Fibroblast of peridontal ligament (primary cell): ENCODE data around the gene IQSEC1.

ENCODE experiments used
- DNase-seq: peaks from one replicate; pipeline ENCODE4 v3.0.0-alpha.2; 2010; ENCODE audit errors: extremely low read depth

IQSEC1 gene

DNA sequence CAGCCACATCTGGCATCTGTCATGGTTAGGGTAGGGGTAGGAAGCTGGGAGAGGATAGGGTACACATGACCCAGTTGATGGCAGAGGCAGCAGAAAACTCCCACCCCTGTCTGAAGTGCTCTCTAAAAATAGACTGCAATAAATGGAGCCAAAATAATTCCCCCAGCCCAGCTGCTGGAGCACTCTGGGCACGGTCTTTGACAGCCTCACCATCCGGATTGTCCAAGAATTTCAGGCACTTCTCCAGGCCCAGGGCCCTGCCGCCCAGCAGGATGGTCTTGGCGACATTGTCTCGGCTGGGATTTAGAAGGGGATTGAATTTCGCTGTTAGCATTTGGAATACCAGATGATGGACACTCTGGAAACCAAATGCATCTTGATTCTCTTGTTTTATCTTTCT is 103.7 kb downstream of the IQSEC1 start:
- no peak for DNase-seq

- no peak for DNase-seq
Measured at GRCh38 chr3:12968541-12968940, 104.7 kb downstream of the IQSEC1 start.

- peak; percentile 80 for DNase-seq
Measured at GRCh38 chr3:12967606-12968351, 105.5 kb downstream of the IQSEC1 start.

GRCh38 chr3:12966847-12967605 is 106.2 kb downstream of the IQSEC1 start:
- no peak for DNase-seq

DNA sequence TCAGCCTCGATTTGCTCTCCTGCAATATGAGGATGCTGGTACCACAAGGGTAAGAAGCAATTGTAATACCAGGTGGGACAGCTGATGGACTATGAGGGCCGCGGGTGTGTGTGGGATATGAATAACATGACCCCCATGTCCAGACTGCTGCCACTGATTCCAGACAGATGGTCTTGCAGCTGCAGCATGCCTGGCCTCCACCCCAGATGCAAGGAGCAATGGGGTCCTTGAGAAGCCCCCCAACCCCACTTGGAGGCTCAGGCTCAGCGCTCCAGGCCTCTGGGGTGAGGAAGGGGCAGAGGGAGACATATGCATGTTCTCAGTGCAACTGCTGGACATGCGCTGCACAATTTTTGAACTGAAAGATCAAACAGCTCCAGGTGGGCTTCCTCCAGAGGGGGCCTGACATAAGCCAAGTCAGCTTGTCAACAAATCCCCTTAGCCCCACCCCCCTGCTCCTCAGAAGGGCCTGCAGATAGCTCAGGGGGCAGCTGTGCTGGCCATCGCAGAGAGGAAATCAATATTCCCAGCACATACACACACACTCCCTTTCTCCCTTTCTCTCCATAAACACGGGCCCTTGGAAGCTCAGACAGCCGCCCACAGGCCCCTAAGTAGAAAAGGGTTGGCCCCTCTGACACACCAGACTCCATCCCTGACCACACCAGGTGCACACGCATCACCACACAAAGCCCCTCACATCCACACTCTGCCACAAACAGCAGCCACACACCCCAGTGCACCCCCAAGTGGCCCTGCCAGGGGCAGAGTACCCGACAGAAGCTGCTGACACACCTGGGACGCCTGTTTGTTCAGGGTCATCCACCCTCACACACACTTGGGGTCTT is 107.0 kb downstream of the IQSEC1 start:
- no peak for DNase-seq

DNA sequence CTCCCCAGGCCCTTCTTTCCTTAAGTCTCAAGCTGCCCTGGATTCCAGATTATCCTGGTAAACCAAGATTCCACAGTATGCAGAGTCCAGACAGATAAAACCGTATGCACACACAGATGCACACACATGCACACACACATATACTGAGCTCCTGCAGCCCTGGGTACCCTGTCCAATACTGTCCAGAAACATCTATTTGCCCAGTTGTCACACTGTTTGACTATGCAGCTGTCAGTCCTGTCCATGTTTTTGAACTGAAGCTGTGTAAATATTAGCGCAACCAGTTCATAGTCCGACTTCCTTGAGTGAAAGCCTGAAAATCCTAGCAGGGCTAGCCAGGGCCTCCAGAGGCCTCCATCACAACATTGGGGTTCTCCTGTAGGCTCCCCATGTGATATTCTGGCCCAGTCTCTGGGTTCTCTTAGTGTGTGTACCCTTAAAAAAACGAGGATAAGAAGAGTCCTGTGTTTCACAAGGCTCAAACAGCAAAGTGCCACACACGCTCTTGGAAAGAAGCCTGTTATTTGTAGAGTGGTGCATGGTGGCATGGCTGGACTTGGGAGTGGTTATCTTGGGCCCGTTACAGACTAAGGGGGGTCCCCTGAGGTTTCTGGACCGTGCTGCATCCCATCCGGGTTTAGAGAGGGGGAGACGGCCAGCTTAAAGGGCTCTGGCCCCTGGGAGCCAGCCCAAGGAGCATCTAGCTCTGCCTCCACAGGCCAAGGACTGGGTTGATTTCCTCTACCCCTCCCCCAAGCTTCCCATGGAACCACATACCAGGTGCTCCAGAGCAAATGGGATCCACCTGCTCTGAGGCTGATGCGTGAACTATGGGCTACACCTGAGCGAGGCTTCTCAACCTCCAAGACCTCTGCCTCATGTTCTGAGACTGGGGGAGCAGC is 108.3 kb downstream of the IQSEC1 start:
- no peak for DNase-seq

DNA sequence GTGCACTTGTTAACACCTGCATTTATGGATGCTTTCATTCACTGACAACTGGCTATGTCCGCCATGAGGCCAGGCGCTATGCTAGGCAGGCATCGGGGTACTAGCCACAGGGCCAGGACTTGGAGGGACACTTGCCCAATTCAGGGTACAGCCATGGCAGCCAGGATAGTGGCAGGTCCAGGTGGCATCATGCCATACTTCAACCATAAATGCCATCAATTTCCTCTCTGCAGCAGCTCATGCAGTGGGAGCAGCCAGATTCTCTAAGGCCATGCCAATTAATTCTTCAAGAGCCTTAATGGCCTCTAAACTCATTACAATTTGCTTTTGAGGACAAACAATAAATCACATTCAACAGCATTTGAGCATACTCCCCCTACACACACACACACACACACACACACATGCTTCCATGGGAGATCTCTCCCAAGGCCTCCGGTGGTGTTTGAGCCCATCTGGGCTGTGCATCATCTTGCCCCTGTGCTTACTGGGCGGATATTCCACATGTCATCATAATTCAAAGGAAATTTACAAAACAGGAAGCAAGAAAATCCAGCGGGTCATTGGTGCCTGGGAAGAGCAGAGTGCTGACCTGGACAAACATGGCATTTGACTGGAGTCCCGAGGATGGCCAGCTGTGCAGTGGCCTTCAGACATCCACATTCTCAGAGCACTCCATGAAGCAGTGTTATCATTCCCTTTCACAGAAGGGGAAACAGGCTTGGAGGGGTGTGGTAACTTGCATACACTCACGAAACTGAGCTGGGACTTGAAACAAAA is 109.1 kb downstream of the IQSEC1 start:
- DNase-seq: no peak

- DNase-seq: no peak
Measured at GRCh38 chr3:12963231-12963896, 109.9 kb downstream of the IQSEC1 start.

GRCh38 chr3:12962292-12962691 is 110.9 kb downstream of the IQSEC1 start:
- no peak for DNase-seq

- no peak for DNase-seq
Measured at GRCh38 chr3:12961697-12962036, 111.6 kb downstream of the IQSEC1 start.

GRCh38 chr3:12961007-12961696 is 112.1 kb downstream of the IQSEC1 start:
- DNase-seq: no peak

DNA sequence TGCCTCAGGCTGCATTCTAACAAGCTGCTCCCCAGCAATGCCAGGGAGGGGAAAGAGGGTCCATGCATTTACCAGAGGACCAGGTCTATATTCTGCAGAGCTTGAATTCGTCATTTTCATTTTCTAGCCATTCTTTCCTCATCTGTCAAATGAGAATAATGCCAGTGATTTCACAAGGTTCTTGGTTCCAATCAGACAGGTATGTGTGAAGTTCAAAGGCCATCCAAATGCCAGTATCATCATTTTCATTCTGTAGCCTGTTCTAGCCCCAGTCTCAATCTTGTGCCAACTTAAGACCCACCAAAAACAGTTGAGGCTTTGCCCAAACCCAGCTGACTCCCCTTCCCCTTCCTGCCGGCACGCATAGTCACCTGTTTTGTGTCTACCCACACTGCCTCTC is 112.7 kb downstream of the IQSEC1 start:
- DNase-seq: no peak

DNA sequence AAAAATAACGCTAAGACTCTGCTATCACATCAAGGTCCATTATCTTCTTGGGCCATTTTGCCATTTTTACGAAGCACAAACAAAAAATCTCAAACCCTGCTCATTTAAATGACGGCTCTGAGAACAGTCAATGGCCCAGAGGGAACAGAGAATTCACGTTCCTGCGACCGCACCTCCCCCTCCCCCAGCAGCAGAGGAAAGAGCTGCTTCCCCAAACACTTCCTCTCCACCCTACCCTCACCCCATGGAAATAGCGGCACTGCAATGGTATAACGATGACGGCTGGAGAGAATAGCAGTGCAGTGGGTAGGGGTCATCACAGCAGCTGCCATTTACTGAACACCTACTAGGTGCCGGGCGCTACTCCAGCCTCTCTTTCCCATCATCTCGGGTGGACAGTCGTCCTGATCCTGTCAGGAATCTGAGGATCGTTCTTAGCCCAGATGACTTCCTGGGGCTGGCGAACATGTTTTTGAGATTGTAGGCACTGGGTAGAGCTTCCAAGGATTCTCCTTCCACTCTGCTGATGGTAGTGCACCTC is 113.3 kb downstream of the IQSEC1 start:
- no peak for DNase-seq

GRCh38 chr3:12959410-12959809 is 113.8 kb downstream of the IQSEC1 start:
- no peak for DNase-seq

DNA sequence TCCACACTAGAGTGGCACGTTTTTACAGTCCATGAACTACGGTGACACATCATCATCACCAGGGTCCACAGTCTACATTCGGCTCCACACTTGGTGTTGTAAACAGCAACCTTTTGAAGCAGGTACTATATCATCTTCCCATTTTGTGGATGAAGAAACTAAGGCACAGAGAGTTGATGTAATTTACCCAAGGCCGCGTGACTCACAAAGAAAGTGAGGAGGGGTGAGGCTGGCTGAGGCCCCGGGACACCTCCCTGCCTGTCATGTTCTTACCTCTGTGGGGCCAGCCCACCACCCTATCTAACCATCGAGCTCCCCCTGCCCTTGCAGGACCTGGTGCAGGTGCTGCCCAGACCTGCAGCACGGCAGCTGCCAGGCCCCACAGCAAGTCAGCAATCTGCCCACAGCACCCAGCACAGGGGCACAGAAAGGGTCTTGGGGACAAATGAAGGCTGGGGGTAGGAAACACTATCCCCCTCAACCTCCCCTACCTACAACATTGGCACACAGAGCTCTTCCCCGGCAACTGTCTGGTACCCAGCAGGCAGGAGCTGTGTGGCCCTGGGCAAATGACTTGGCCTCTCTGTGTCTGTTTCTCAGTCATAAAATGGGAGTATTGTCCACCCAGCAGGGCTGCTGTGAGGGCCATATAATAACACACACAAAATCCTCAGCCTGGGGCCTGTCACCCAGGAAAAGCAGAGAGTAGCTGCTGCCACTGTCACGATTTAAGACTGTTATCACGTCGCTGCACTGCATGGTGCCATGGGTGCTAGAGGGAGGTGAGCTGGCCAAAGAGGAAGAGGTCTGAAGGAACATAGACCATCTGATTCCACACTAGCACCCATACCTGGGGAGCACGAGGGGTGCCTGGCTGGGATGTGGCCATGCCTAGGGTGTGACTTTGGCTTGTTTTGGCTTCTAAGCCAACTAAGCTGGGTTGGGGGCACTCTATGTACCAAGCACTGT is 115.1 kb downstream of the IQSEC1 start:
- DNase-seq: no peak

DNA sequence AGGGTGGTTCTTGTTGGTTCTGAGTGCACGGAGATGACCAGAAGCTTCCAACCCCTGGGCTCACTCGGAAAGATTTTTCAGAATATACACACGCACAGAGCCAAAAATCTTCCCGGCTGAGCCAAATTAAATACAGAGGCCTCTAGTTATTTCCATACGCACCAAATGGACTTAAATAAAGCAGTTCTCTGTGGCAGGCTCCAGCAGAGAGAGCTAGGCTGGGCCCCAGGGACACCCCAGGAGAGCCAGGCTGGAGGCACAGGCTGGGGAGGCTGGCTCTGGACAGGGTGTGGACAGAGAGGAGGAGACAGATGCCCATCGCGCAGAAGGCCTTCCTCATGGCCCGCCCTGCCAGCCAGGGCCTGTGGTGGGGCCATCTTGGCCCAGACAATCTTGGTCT is 115.9 kb downstream of the IQSEC1 start:
- DNase-seq: peak; percentile 64

DNA sequence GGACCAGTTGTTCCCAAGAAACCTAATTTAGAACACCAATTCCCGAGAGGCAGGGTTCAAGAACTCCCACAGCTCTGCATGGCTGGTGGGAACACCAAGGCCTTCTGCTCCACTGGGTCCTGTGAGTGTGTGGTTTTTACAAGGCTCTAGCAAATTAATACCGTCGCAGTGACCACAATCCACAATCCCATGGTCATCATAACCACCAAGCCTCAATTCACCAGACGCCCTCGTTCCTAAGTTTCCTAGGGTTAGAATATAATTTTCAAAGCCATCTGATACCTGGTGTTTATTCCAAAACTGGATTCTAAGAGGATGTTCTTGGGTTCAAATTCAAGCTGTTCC is 116.9 kb downstream of the IQSEC1 start:
- DNase-seq: no peak

- DNase-seq: no peak
Measured at GRCh38 chr3:12955651-12956315, 117.4 kb downstream of the IQSEC1 start.
